OCI-LY7 (cell line): Measurements from ENCODE around the gene LYZL6. TPM values are rescaled to one million over a fixed set of nuclear protein-coding genes. Genes with fewer than 3 reads are reported as not detected.

ENCODE experiments used
- BruUV-seq: library from RNA; stranded (reverse); fragments of 400-500 nt; replicated peaks from 2 replicates; lab custom pipeline; 2021; lab: Mats Ljungman, UMichigan
- CTCF ChIA-PET: fragments of 300-600 bp; sonication (Branson Sonifier 250); formaldehyde crosslinking; loops from one replicate; lab custom pipeline; 2022; ENCODE audit warnings: antibody characterized with exemption; ENCODE audit not compliant: unreplicated experiment; lab: Charles Lee
- POLR2A ChIA-PET: fragments of 300-600 bp; sonication (Branson Sonifier 250); formaldehyde crosslinking; loops from one replicate; lab custom pipeline; 2022; ENCODE audit warnings: antibody characterized with exemption; lab: Charles Lee
- DNase-seq: peaks from one replicate; pipeline ENCODE4 v3.0.0-alpha.2; 2015; ENCODE audit warnings: low spot score
- H2AFZ ChIP-seq: fragments of 200-600 bp; sonication (generic), shearing (Covaris generic); 2 replicates; pipeline ENCODE4 v1.6.1; 2014; ENCODE audit warnings: mild to moderate bottlenecking, antibody characterized with exemption, low read length, moderate library complexity
- H3K27ac ChIP-seq: fragments of 200-600 bp; sonication (generic); 2 replicates; pipeline ENCODE4 v1.5.1; 2014; ENCODE audit warnings: mixed run types, low read depth, mild to moderate bottlenecking, moderate library complexity, low read length, inconsistent platforms; ENCODE audit not compliant: poor library complexity, severe bottlenecking
- H3K36me3 ChIP-seq: fragments of 200-600 bp; sonication (generic); 2 replicates; pipeline ENCODE4 v1.6.1; 2014; ENCODE audit warnings: mild to moderate bottlenecking, antibody characterized with exemption, low read length, moderate library complexity, mixed read lengths; ENCODE audit not compliant: insufficient read depth
- H3K4me1 ChIP-seq: fragments of 200-600 bp; sonication (generic); 2 replicates; pipeline ENCODE4 v1.5.1; 2014; ENCODE audit warnings: mild to moderate bottlenecking, low read length; ENCODE audit not compliant: insufficient read depth, poor library complexity, severe bottlenecking
- H3K4me2 ChIP-seq: fragments of 200-600 bp; sonication (generic); 2 replicates; pipeline ENCODE4 v1.6.1; 2014; ENCODE audit warnings: mild to moderate bottlenecking, low read length
- H3K4me3 ChIP-seq: fragments of 200-600 bp; sonication (generic); 2 replicates; pipeline ENCODE4 v1.5.1; 2014; ENCODE audit warnings: mild to moderate bottlenecking, low read depth, low read length; ENCODE audit not compliant: poor library complexity, severe bottlenecking
- H3K79me2 ChIP-seq: fragments of 200-600 bp; sonication (generic); 2 replicates; pipeline ENCODE4 v1.6.1; 2016; ENCODE audit warnings: low read depth, mild to moderate bottlenecking, low read length, moderate library complexity, mixed read lengths; ENCODE audit not compliant: insufficient read depth
- H3K9me2 ChIP-seq: fragments of 200-600 bp; sonication (generic); 2 replicates; pipeline ENCODE4 v1.6.1; 2016; ENCODE audit warnings: mild to moderate bottlenecking, low read length, mixed read lengths; ENCODE audit not compliant: insufficient read depth
- H3K9me3 ChIP-seq: fragments of 200-600 bp; sonication (generic); 2 replicates; pipeline ENCODE4 v1.6.1; 2014; ENCODE audit warnings: mild to moderate bottlenecking, mixed run types, low read length, mixed read lengths
- H4K20me1 ChIP-seq: fragments of 200-600 bp; sonication (generic); 2 replicates; pipeline ENCODE4 v1.6.1; 2014; ENCODE audit warnings: mild to moderate bottlenecking, antibody characterized with exemption, low read length, moderate library complexity, mixed read lengths; ENCODE audit not compliant: insufficient read depth
- EZH2phosphoT487 ChIP-seq: fragments of 200-600 bp; sonication (generic); IDR thresholded peaks from 2 replicates; pipeline ENCODE4 v1.6.1; 2018; ENCODE audit warnings: low read depth, borderline replicate concordance, mild to moderate bottlenecking, mixed run types, antibody characterized with exemption, low read length, moderate library complexity, mixed read lengths
- intact Hi-C: fragments of 100-400 bp; cut with micrococcal nuclease; formaldehyde crosslinking; loops from one replicate; pipeline ENCODE4 v1.10.0; 2022; ENCODE audit not compliant: unreplicated experiment
- total RNA-seq, 2 experiments: library from RNA; depleted of rRNA in 1 of 2; stranded (reverse); fragments of >200 nt in 1 of 2; shearing (Covaris generic) in 1 of 2; gene quantifications; 2 replicates each; pipeline ENCODE4 v1.2.3, GENCODE V29; 2014 to 2022
- TF ChIP-seq, protein P1 (sequence below): fragments of 200-600 bp; sonication (generic); conservative IDR thresholded peaks from 2 replicates; pipeline ENCODE4 v1.5.1; 2014; ENCODE audit warnings: mild to moderate bottlenecking, antibody characterized with exemption, low read length, moderate library complexity, mixed read lengths

LYZL6 gene
- total RNA-seq, 2 experiments from 2014 or later: not detected

GRCh38 chr17:35986643-35987042, 43.1 kb upstream of the LYZL6 start, which contains the start of gene CCL14:
Gene CCL14 (minus strand): TSS chr17:35986729. CDS start chr17:35986649, 80 bp downstream.
- Histone ChIP-seq H3K4me1 (no peaks in the 10 kb centered on the region), H3K4me3 (no peak within 1 kb of the TSS), H3K36me3 (no peaks in the 10 kb centered on the region), H3K27ac (no peak within 1 kb of the TSS), H4K20me1 (no peaks in the 10 kb centered on the region), H2AFZ (no peak within 1 kb of the TSS), H3K79me2 (no peaks in the 10 kb centered on the region), H3K9me2 (no peaks in the 10 kb centered on the region), H3K4me2 (no peak within 1 kb of the TSS), H3K9me3 (no peaks in the 10 kb centered on the region)
- DNase-seq: no peak
- no TSS peak for BruUV-seq
- TF ChIP-seq, protein P1, sequence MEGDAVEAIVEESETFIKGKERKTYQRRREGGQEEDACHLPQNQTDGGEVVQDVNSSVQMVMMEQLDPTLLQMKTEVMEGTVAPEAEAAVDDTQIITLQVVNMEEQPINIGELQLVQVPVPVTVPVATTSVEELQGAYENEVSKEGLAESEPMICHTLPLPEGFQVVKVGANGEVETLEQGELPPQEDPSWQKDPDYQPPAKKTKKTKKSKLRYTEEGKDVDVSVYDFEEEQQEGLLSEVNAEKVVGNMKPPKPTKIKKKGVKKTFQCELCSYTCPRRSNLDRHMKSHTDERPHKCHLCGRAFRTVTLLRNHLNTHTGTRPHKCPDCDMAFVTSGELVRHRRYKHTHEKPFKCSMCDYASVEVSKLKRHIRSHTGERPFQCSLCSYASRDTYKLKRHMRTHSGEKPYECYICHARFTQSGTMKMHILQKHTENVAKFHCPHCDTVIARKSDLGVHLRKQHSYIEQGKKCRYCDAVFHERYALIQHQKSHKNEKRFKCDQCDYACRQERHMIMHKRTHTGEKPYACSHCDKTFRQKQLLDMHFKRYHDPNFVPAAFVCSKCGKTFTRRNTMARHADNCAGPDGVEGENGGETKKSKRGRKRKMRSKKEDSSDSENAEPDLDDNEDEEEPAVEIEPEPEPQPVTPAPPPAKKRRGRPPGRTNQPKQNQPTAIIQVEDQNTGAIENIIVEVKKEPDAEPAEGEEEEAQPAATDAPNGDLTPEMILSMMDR: no peak
- TF ChIP-seq EZH2phosphoT487: no peak
- POLR2A ChIA-PET: interaction anchor here (0.6 kb wide), 1 partner anchor 160 kb away, joined by 3 read pairs; no protein-coding TSS in a partner anchor
- CTCF ChIA-PET: no interaction called here
- intact Hi-C loops: no loop called here

- Histone ChIP-seq H3K9me2 (no peaks in the 10 kb centered on the region), H2AFZ (no peak overlapping the region), H3K4me3 (no peak overlapping the region), H3K4me2 (no peak overlapping the region), H3K4me1 (no peaks in the 10 kb centered on the region), H3K27ac (no peak overlapping the region), H3K9me3 (no peaks in the 10 kb centered on the region), H3K36me3 (no peaks in the 10 kb centered on the region), H3K79me2 (no peaks in the 10 kb centered on the region), H4K20me1 (no peaks in the 10 kb centered on the region)
- CTCF ChIA-PET: no interaction called here
- no peak for TF ChIP-seq EZH2phosphoT487
- TF ChIP-seq, protein P1: no peak
- POLR2A ChIA-PET: no interaction called here
- intact Hi-C loops: no loop called here
- BruUV-seq: no TSS peak
- DNase-seq: no peak
Observed at GRCh38 chr17:35984140-35984539, 40.6 kb upstream of the LYZL6 start.

DNA sequence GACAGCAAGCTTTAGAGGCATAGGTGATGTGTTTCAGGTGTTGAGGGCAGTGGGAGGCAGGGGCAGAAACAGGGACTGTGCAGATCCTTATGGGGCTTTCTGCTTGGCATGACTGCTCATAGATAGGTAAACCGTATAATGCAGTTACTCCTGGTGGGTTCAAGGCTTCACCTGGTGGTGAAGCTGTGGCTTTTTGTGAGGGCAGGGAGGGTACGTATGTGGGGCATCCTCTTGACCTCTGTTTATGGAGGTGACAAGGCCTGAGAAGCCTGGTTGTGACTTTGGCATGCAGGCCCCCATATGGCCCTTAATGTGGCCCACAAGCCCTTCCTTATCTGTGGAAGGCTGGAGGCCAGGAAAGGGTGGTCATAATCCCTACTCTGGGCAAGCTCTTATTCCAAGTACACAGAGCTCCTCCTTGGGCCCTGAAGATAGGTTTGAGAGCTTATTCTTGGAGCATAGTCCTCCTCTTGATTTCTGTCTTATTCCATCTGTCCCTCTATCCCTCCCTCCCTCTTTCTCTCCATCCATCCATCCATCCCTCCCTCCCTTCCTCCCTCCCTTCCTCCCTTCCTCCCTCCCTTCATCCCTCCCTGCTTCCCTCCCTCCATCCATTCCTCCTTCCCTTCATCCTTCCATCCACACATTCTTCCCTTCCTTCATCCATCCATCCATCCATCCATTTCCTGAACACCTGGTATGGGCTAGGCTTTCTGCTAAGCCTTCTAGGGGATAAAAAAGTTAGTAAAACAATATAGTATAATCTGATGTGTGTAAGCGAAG, 39.1 kb upstream of the LYZL6 start:
- Histone ChIP-seq H2AFZ (no peak overlapping the region), H3K4me3 (no peak overlapping the region), H3K36me3 (no peaks in the 10 kb centered on the region), H3K79me2 (no peaks in the 10 kb centered on the region), H3K27ac (no peak overlapping the region), H4K20me1 (no peaks in the 10 kb centered on the region), H3K9me2 (no peaks in the 10 kb centered on the region), H3K9me3 (no peaks in the 10 kb centered on the region), H3K4me1 (no peaks in the 10 kb centered on the region), H3K4me2 (no peak overlapping the region)
- TF ChIP-seq, protein P1: no peak; the same call in 1 of the 2 replicates
- DNase-seq: no peak
- ChIA-PET CTCF (no interaction called here), POLR2A (no interaction called here)
- BruUV-seq: no TSS peak
- intact Hi-C loops: no loop called here
